Spinal cord (tissue), 10 donors: ENCODE data around the gene COQ8B. TPM values are rescaled to one million over a fixed set of nuclear protein-coding genes. Genes with fewer than 3 reads are reported as not detected.
"Not testable (repeated sequence)": the region's sequence is repeated elsewhere in the genome, so short reads cannot be mapped to it uniquely, and the experiment has no call there.

ENCODE experiments used
- DNase-seq, 6 donors: peaks; one replicate each; pipeline versions ENCODE4 v3.0.0 to v3.0.0-alpha.2; 2013 to 2015; ENCODE audit warnings: low spot score in 6 of 6, low read depth in 4 of 6
- H3K27ac ChIP-seq: one replicate; pipeline ENCODE4 v1.5.1; 2013; ENCODE audit warnings: low read depth, low read length, control low read depth
- H3K27me3 ChIP-seq: one replicate; pipeline ENCODE4 v1.6.1; 2013; ENCODE audit warnings: low read length; ENCODE audit not compliant: control insufficient read depth, insufficient read depth
- H3K36me3 ChIP-seq: one replicate; pipeline ENCODE4 v1.6.1; 2013; ENCODE audit warnings: low read length; ENCODE audit not compliant: control insufficient read depth, insufficient read depth
- H3K4me1 ChIP-seq: one replicate; pipeline ENCODE4 v1.6.1; 2013; ENCODE audit warnings: low read length; ENCODE audit not compliant: control insufficient read depth, insufficient read depth
- H3K4me3 ChIP-seq: one replicate; pipeline ENCODE4 v1.5.1; 2013; ENCODE audit warnings: low read depth, low read length, control low read depth
- H3K9me3 ChIP-seq: one replicate; pipeline ENCODE4 v1.6.1; 2013; ENCODE audit warnings: low read length; ENCODE audit not compliant: control insufficient read depth, insufficient read depth
- WGBS: methylation state at CpG from one replicate; pipeline ENCODE4 v1.1.5; 2013; ENCODE audit warnings: missing lambda C conversion rate; ENCODE audit not compliant: insufficient coverage; 5-methylcytosine and 5-hydroxymethylcytosine counted together
- polyA plus RNA-seq, 2 donors: library from polyadenylated mRNA; unstranded; fragments of 120-200 nt; gene quantifications; one replicate each; pipeline ENCODE4 v1.2.1, GENCODE V29; 2013; ENCODE audit not compliant: insufficient read length in 2 of 2
- total RNA-seq, 2 donors: library from RNA; depleted of rRNA in 1 of 2; stranded (reverse); fragments of 120-200 nt in 1 of 2; fragments of >200 nt in 1 of 2; gene quantifications; one replicate each; pipeline versions ENCODE4 v1.2.3 to v1.2.4, GENCODE V29; 2013 to 2014
- donor health status: healthy.

Gene COQ8B
- total and polyA plus RNA-seq, 4 donors = 25.7 to 47.9 (median 43.6) TPM

DNA sequence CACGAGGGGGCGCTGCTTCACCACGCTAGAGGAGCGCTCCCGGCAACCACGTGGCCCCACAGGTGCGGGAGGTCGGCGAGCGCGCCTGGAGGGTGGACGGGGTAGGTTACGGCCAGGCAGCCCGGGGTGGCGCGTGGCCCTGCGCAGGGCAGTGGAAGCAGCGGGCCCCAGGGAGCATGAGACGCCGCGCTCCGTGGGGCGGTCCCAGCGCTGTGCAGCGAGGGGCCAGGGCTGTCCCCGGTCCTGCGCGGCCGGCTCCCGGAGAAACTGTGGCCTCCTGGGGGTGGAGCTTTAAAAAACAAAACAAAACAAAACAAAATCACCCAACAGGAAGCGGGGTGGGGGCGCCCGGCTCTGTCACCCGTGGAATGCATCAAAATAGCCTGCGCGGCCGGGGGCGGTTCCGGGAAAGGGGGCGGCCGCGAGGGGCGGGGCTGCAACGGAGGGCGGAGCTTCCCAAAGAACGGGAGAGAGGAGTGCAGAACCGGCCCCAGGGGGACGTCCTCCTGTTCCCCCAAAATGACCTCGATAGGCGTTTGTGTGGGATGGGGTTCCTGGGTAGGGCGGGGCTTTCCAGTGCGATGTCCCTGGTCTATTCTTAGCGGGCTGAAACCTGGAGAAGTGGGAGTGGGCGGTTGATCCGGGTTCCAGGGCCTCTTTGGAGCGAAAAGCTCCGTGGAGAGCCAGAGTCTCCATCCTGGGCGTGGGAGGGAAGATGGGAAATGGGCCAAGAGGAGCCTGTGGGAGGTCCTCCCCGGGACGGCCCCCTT lies 53.6 kb downstream of the COQ8B start:
- WGBS = under 1% methylated on average over 60 of the region's 60 CpGs

DNA sequence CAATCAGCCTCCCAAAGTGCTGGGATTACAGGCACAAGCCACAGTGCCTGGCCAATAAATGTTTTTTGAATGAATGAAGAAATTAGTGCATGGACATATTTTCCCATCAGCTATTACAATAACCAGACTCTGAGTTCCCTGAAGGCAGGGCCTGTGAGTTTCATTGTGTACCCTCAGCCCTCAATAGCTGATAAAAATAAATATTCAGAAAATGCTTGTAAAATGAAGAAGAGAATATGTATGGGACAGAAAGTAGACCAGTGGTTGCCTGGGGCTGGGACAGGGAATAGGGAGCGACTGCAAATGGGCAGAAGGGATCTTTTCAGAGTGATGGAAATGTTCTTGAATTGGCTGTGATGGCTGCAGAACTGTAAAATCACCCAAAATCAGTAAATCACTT lies 55.1 kb downstream of the COQ8B start:
- no CpG with 5 or more reads among the region's 1 CpG for WGBS
- Histone ChIP-seq H3K36me3 (peaks cover 2% of the 10 kb centered on the region), H3K9me3 (no peaks in the 10 kb centered on the region), H3K4me1 (peaks cover 16% of the 10 kb centered on the region), H3K4me3 (no peak overlapping the region), H3K27me3 (no peaks in the 10 kb centered on the region), H3K27ac (no peak overlapping the region)
- no peak for DNase-seq

More for the DNA sequence above, 53.6 kb downstream of the COQ8B start:
- peak; percentile 57 to 95 (median 78) for DNase-seq
- Histone ChIP-seq H3K27me3 (no peaks in the 10 kb centered on the region), H3K4me3 (peak overlapping the region; percentile 58), H3K9me3 (no peaks in the 10 kb centered on the region), H3K4me1 (peaks cover 16% of the 10 kb centered on the region), H3K27ac (peak overlapping the region; percentile 71), H3K36me3 (peaks cover 16% of the 10 kb centered on the region)

GRCh38 chr19:40659566-40659965 lies 57.1 kb downstream of the COQ8B start:
- no peaks in the 10 kb centered on the region for H3K9me3 ChIP-seq
- 84% methylated on average over 11 of the region's 11 CpGs for WGBS
- H3K4me3 ChIP-seq = no peak overlapping the region
- no peaks in the 10 kb centered on the region for H3K27me3 ChIP-seq
- H3K4me1 ChIP-seq = peaks cover 16% of the 10 kb centered on the region
- no peak overlapping the region for H3K27ac ChIP-seq
- H3K36me3 ChIP-seq = no peaks in the 10 kb centered on the region
- DNase-seq = no peak

GRCh38 chr19:40659116-40659515 lies 57.6 kb downstream of the COQ8B start:
- DNase-seq = no peak
- 88% methylated on average over 1 of the region's 5 CpGs for WGBS
- H3K36me3 ChIP-seq = no peaks in the 10 kb centered on the region
- H3K27me3 ChIP-seq = no peaks in the 10 kb centered on the region
- H3K9me3 ChIP-seq = no peaks in the 10 kb centered on the region
- peaks cover 16% of the 10 kb centered on the region for H3K4me1 ChIP-seq
- H3K4me3 ChIP-seq = no peak overlapping the region
- no peak overlapping the region for H3K27ac ChIP-seq

GRCh38 chr19:40658031-40658430 lies 58.7 kb downstream of the COQ8B start:
- no peaks in the 10 kb centered on the region for H3K27me3 ChIP-seq
- no peak for DNase-seq
- no peak overlapping the region for H3K4me3 ChIP-seq
- peaks cover 6% of the 10 kb centered on the region for H3K4me1 ChIP-seq
- H3K27ac ChIP-seq = no peak overlapping the region
- 89% methylated on average over 3 of the region's 8 CpGs for WGBS
- no peaks in the 10 kb centered on the region for H3K9me3 ChIP-seq
- no peaks in the 10 kb centered on the region for H3K36me3 ChIP-seq

- not testable (repeated sequence) for DNase-seq, H3K4me1 ChIP-seq, H3K27me3 ChIP-seq, H3K9me3 ChIP-seq, H3K4me3 ChIP-seq, H3K36me3 ChIP-seq, H3K27ac ChIP-seq
- WGBS = 79% methylated on average over 4 of the region's 7 CpGs
Measured at GRCh38 chr19:40655684-40656083, 61.0 kb downstream of the COQ8B start.

DNA sequence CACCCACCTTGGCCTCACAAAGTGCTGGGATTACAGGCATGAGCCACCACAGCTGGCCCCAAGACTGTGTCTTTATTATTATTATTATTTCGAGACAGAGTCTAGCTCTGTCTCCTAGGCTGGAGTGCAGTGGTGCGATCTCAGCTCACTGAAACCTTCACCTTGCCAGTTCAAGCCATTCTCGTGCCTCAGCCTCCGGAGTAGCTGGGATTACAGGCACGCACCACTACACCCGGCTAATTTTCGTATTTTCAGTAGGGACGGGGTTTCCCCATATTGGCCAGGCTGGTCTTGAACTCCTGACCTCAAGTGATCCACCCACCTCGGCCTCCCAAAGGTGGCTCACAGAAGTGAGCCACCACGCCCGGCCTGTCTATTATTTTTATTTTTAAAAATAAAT lies 64.4 kb downstream of the COQ8B start:
- not testable (repeated sequence) for DNase-seq, H3K27ac ChIP-seq, H3K9me3 ChIP-seq, H3K36me3 ChIP-seq, H3K27me3 ChIP-seq, H3K4me1 ChIP-seq, H3K4me3 ChIP-seq
- 93% methylated on average over 7 of the region's 11 CpGs for WGBS

DNA sequence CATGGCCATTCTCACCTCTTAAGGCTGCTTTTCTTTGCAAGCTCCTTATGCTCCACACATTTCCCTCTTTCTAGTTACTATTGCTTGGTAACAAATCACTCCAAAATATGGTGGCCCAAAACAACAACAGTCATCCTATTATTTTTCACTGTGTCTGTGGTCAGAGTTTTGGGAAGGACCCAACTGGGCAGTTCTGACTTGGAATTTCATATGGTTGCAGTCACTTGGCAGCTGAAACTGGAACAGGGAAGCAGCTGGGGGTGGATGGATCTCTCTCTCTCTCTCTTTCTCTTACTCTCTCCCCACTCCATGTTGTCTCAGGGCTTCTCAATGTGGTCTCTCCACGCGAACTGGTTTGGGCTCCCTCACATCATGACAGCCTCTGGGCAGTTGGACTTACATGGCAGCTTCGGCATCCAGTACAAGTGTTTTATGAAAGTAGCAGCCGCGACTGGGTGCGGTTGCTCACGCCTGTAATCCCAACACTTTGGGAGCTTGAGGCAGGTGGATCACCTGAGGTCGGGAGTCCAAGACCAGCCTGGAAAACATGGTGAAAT lies 65.9 kb downstream of the COQ8B start:
- Histone ChIP-seq H3K36me3 (no peaks in the 10 kb centered on the region), H3K27me3 (no peaks in the 10 kb centered on the region), H3K4me3 (no peak overlapping the region), H3K4me1 (peaks cover 9% of the 10 kb centered on the region), H3K9me3 (no peaks in the 10 kb centered on the region), H3K27ac (no peak overlapping the region)
- DNase-seq = no peak
- WGBS = 90% methylated on average over 8 of the region's 8 CpGs

GRCh38 chr19:40649903-40650675 lies 66.6 kb downstream of the COQ8B start:
- peak in 1 of 6 donors; percentile 21 for DNase-seq
- H3K36me3 ChIP-seq, H3K27me3 ChIP-seq, H3K27ac ChIP-seq, H3K9me3 ChIP-seq, H3K4me3 ChIP-seq: not testable (repeated sequence)
- WGBS = 90% methylated on average over 6 of the region's 9 CpGs
- H3K4me1 ChIP-seq = peaks cover 14% of the 10 kb centered on the region
